Breast epithelium (tissue), 4 donors: ENCODE results near the gene OR10P1. TPM values are rescaled to one million over a fixed set of nuclear protein-coding genes. Genes with fewer than 3 reads are reported as not detected.

Experiments
- DNase-seq, 2 donors: peaks; one replicate each; pipeline ENCODE4 v3.0.0-alpha.2; 2019; ENCODE audit warnings: low spot score in 2 of 2
- H3K27ac ChIP-seq, 2 donors: fragments of 200-600 bp; sonication (generic) in 1 of 2; one replicate each; pipeline ENCODE4 v1.5.1; 2016 to 2019; ENCODE audit warnings: mild to moderate bottlenecking in 1 of 2
- H3K27me3 ChIP-seq, 2 donors: fragments of 200-600 bp; sonication (generic) in 1 of 2; one replicate each; pipeline versions ENCODE4 v1.5.1 to v1.6.0; 2017 to 2019; ENCODE audit warnings: control low read depth in 1 of 2, mild to moderate bottlenecking in 1 of 2
- H3K36me3 ChIP-seq: fragments of 200-600 bp; one replicate; pipeline ENCODE4 v1.5.1; 2019
- H3K4me1 ChIP-seq, 2 donors: fragments of 200-600 bp; sonication (generic); one replicate each; pipeline ENCODE4 v1.5.1; 2016 to 2019; ENCODE audit warnings: control low read depth in 1 of 2
- H3K4me3 ChIP-seq, 3 donors: fragments of 200-600 bp; sonication (generic); 1 replicate in 2 of 3; 2 replicates in 1 of 3; pipeline ENCODE4 v1.5.1; 2016 to 2019; ENCODE audit warnings: mild to moderate bottlenecking in 3 of 3, moderate library complexity in 2 of 3
- H3K9me3 ChIP-seq, 2 donors: fragments of 200-600 bp; sonication (generic) in 1 of 2; one replicate each; pipeline ENCODE4 v1.5.1; 2016 to 2019; ENCODE audit warnings: control low read depth in 1 of 2
- CTCF ChIP-seq, 3 donors: fragments of 450-650 bp; IDR thresholded peaks; one replicate each; pipeline ENCODE4 v1.5.1; 2016 to 2017; ENCODE audit warnings: antibody characterized with exemption in 3 of 3, mild to moderate bottlenecking in 3 of 3, moderate library complexity in 3 of 3
- POLR2A ChIP-seq: fragments of 450-650 bp; IDR thresholded peaks from one replicate; pipeline ENCODE4 v1.6.1; 2016; ENCODE audit warnings: antibody characterized with exemption, mild to moderate bottlenecking, moderate library complexity
- POLR2AphosphoS5 ChIP-seq, 3 donors: sonication (generic); formaldehyde crosslinking; IDR thresholded peaks; one replicate each; pipeline ENCODE4 v1.6.1; 2017; ENCODE audit warnings: antibody characterized with exemption in 3 of 3
- intact Hi-C: fragments of 100-400 bp; cut with DNase I; formaldehyde crosslinking; loops from one replicate; pipeline ENCODE4 v1.15.1; 2023; ENCODE audit warnings: low total_unique reads
- total RNA-seq, 3 donors: library from RNA; depleted of rRNA; stranded (reverse); fragments of >200 nt; gene quantifications; one replicate each; pipeline ENCODE4 v1.1.0, GENCODE V29; 2016

The OR10P1 gene
- total RNA-seq, 3 donors from 2014 or later = not detected

- no peak for DNase-seq
- no peak for TF ChIP-seq POLR2AphosphoS5 (IDR thresholded peaks at IDR 0.05)
- TF ChIP-seq POLR2A = no peak
- no peak for TF ChIP-seq CTCF (IDR thresholded peaks at IDR 0.05)
- H3K27me3 ChIP-seq = no peaks in the 10 kb centered on the region
- H3K27ac ChIP-seq = no peak overlapping the region
- intact Hi-C loops = no loop called here
- no peaks in the 10 kb centered on the region for H3K9me3 ChIP-seq
- no peaks in the 10 kb centered on the region for H3K36me3 ChIP-seq
- no peak overlapping the region for H3K4me3 ChIP-seq
- no peaks in the 10 kb centered on the region for H3K4me1 ChIP-seq
Observed at GRCh38 chr12:55631056-55631455, 5.6 kb upstream of the OR10P1 start.

GRCh38 chr12:55631733-55632132, 5.0 kb upstream of the OR10P1 start:
- TF ChIP-seq POLR2AphosphoS5 (IDR thresholded peaks at IDR 0.05) (no peak), POLR2A (no peak)
- H3K36me3 ChIP-seq = no peaks in the 10 kb centered on the region
- DNase-seq = no peak
- H3K4me1 ChIP-seq = no peaks in the 10 kb centered on the region
- intact Hi-C loops = no loop called here
- no peak overlapping the region for H3K4me3 ChIP-seq
- H3K9me3 ChIP-seq = no peaks in the 10 kb centered on the region
- H3K27ac ChIP-seq = no peak overlapping the region
- no peaks in the 10 kb centered on the region for H3K27me3 ChIP-seq

- Histone ChIP-seq H3K4me1 (no peaks in the 10 kb centered on the region), H3K4me3 (no peak overlapping the region), H3K27me3 (no peaks in the 10 kb centered on the region), H3K27ac (no peak overlapping the region), H3K9me3 (no peaks in the 10 kb centered on the region), H3K36me3 (no peaks in the 10 kb centered on the region)
- intact Hi-C loops = no loop called here
- TF ChIP-seq POLR2A (no peak), POLR2AphosphoS5 (IDR thresholded peaks at IDR 0.05) (no peak), CTCF (IDR thresholded peaks at IDR 0.05) (no peak)
- no peak for DNase-seq
Observed at GRCh38 chr12:55633151-55633550, 3.5 kb upstream of the OR10P1 start.

- no peaks in the 10 kb centered on the region for H3K9me3 ChIP-seq
- DNase-seq = no peak
- intact Hi-C loops = no loop called here
- no peaks in the 10 kb centered on the region for H3K36me3 ChIP-seq
- H3K27ac ChIP-seq = no peak overlapping the region
- H3K4me1 ChIP-seq = no peaks in the 10 kb centered on the region
- no peak for TF ChIP-seq POLR2A
- TF ChIP-seq POLR2AphosphoS5 (IDR thresholded peaks at IDR 0.05) = no peak
- no peak for TF ChIP-seq CTCF (IDR thresholded peaks at IDR 0.05)
- H3K4me3 ChIP-seq = no peak overlapping the region
- H3K27me3 ChIP-seq = no peaks in the 10 kb centered on the region
Observed at GRCh38 chr12:55636116-55636655, 506 bp upstream of the OR10P1 start.

- TF ChIP-seq POLR2AphosphoS5 (IDR thresholded peaks at IDR 0.05) (no peak), POLR2A (no peak), CTCF (IDR thresholded peaks at IDR 0.05) (no peak)
- H3K36me3 ChIP-seq = no peaks in the 10 kb centered on the region
- DNase-seq = no peak
- no peaks in the 10 kb centered on the region for H3K4me1 ChIP-seq
- H3K27ac ChIP-seq = no peak overlapping the region
- intact Hi-C loops = no loop called here
- H3K9me3 ChIP-seq = no peaks in the 10 kb centered on the region
- no peaks in the 10 kb centered on the region for H3K27me3 ChIP-seq
- H3K4me3 ChIP-seq = no peak overlapping the region
Observed at GRCh38 chr12:55637467-55637866, 775 bp downstream of the OR10P1 start.

- no peaks in the 10 kb centered on the region for H3K4me1 ChIP-seq
- H3K27me3 ChIP-seq = no peaks in the 10 kb centered on the region
- no peaks in the 10 kb centered on the region for H3K9me3 ChIP-seq
- TF ChIP-seq CTCF (IDR thresholded peaks at IDR 0.05) = no peak
- no peaks in the 10 kb centered on the region for H3K36me3 ChIP-seq
- intact Hi-C loops = no loop called here
- H3K4me3 ChIP-seq = no peak overlapping the region
- DNase-seq = no peak
- H3K27ac ChIP-seq = no peak overlapping the region
Observed at GRCh38 chr12:55641595-55641994, 4.9 kb downstream of the OR10P1 start.
